Parathyroid adenoma (tissue), 2 donors: ENCODE results near the gene SLC8A1.

Experiments
- H2AFZ ChIP-seq: fragments of 300-600 bp; sonication (generic); one replicate; pipeline ENCODE4 v1.7.0; 2017; ENCODE audit warnings: antibody characterized with exemption, mild to moderate bottlenecking
- H3K27ac ChIP-seq: fragments of 300-600 bp; sonication (generic); one replicate; pipeline ENCODE4 v1.7.0; 2017
- H3K27me3 ChIP-seq: fragments of 300-600 bp; sonication (generic); one replicate; pipeline ENCODE4 v1.7.0; 2017; ENCODE audit warnings: low read length; ENCODE audit not compliant: control insufficient read depth, insufficient read depth
- H3K36me3 ChIP-seq: fragments of 300-600 bp; sonication (generic); one replicate; pipeline ENCODE4 v1.7.0; 2017; ENCODE audit warnings: low read length; ENCODE audit not compliant: control insufficient read depth, insufficient read depth
- H3K4me1 ChIP-seq: fragments of 300-600 bp; sonication (generic); one replicate; pipeline ENCODE4 v1.7.0; 2017; ENCODE audit warnings: control low read depth
- H3K4me2 ChIP-seq: fragments of 300-600 bp; sonication (generic); one replicate; pipeline ENCODE4 v1.7.0; 2017; ENCODE audit warnings: low read length
- H3K4me3 ChIP-seq: fragments of 300-600 bp; sonication (generic); one replicate; pipeline ENCODE4 v1.7.0; 2017; ENCODE audit warnings: low read depth, low read length
- H3K79me2 ChIP-seq: fragments of 300-600 bp; sonication (generic); one replicate; pipeline ENCODE4 v1.7.0; 2017; ENCODE audit warnings: control low read depth
- H3K9ac ChIP-seq: fragments of 300-600 bp; sonication (generic); one replicate; pipeline ENCODE4 v1.7.0; 2017; ENCODE audit warnings: mild to moderate bottlenecking
- H3K9me3 ChIP-seq: fragments of 300-600 bp; sonication (generic); one replicate; pipeline ENCODE4 v1.7.0; 2017; ENCODE audit warnings: low read length; ENCODE audit not compliant: control insufficient read depth
- TF ChIP-seq, protein P1 (sequence below): fragments of 300-600 bp; sonication (generic); IDR thresholded peaks from one replicate; pipeline ENCODE4 v1.7.0; 2017; ENCODE audit warnings: antibody characterized with exemption, mild to moderate bottlenecking
- donor health status: primary hyperparathyroidism.

Gene SLC8A1

DNA sequence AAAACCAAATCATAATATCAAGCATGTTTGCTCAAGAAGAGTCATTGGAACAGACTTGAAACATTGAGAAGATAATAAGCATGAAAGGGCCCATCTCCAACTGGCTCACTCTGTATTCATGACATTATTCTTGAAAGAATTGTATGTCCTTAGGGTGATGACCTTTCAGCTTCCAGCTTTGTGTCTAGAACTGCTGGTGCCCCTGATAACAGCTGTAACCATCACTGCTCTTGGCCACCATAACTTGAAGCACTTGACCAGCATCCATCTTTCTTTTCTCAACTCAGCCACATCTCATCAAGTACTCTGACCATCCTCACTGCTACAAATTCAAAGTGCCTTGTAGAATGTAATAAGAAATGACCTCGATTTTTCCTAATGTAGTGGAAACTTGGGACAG is 289.9 kb downstream of the SLC8A1 start:
- Histone ChIP-seq H3K9me3 (no peaks in the 10 kb centered on the region), H3K4me3 (no peak overlapping the region), H3K27ac (no peak overlapping the region), H3K27me3 (no peaks in the 10 kb centered on the region), H3K9ac (no peak overlapping the region), H2AFZ (no peak overlapping the region), H3K36me3 (no peaks in the 10 kb centered on the region), H3K4me2 (no peak overlapping the region), H3K79me2 (no peaks in the 10 kb centered on the region), H3K4me1 (no peaks in the 10 kb centered on the region)
- TF ChIP-seq, protein P1, sequence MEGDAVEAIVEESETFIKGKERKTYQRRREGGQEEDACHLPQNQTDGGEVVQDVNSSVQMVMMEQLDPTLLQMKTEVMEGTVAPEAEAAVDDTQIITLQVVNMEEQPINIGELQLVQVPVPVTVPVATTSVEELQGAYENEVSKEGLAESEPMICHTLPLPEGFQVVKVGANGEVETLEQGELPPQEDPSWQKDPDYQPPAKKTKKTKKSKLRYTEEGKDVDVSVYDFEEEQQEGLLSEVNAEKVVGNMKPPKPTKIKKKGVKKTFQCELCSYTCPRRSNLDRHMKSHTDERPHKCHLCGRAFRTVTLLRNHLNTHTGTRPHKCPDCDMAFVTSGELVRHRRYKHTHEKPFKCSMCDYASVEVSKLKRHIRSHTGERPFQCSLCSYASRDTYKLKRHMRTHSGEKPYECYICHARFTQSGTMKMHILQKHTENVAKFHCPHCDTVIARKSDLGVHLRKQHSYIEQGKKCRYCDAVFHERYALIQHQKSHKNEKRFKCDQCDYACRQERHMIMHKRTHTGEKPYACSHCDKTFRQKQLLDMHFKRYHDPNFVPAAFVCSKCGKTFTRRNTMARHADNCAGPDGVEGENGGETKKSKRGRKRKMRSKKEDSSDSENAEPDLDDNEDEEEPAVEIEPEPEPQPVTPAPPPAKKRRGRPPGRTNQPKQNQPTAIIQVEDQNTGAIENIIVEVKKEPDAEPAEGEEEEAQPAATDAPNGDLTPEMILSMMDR, result no peak

DNA sequence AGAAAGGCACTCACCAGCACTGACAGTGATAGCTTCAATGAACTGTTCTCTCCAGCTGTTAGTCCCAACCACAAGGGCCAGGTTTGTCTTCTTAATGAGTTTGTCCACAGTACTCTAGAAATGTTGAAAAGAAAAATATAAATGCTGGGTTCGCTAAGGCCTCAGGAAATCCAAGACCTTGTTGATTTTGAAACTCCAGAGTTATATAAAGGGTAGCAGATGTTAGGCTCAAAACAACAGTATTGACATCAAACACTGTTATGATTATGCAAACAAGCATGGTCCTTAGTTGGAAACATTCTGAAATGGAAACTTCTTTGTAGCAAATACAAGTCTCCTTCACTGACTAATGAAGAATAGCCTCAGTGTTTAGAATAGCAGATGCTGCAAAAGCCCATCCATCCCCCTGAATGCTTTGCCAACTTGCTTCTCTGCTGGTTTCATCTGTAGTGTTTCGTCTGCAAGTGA is 291.1 kb downstream of the SLC8A1 start:
- Histone ChIP-seq H3K9me3 (no peaks in the 10 kb centered on the region), H3K36me3 (no peaks in the 10 kb centered on the region), H3K27me3 (no peaks in the 10 kb centered on the region), H3K27ac (no peak overlapping the region), H3K79me2 (no peaks in the 10 kb centered on the region), H2AFZ (no peak overlapping the region), H3K4me3 (no peak overlapping the region), H3K4me2 (no peak overlapping the region), H3K4me1 (no peaks in the 10 kb centered on the region), H3K9ac (no peak overlapping the region)
- TF ChIP-seq, protein P1, result no peak

DNA sequence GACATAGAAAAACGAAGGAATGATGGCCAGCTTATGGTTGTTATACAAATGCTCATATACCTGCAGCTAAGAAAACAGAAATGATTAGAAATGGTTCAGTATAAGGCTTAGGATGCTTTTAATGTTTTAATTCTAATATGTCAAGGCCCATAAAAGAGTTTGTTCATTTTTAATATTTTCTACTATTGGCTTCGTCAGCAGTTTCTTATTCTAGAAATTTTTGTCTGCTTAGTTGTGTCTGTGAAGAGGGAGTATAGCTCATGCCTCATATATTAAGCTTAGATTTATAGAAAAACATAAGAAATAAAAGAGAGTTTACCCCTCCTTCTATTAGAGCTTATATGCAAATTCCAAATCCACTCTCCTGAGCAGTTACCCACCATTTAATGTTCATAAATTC is 292.6 kb downstream of the SLC8A1 start:
- H3K4me1 ChIP-seq, result no peaks in the 10 kb centered on the region
- H3K79me2 ChIP-seq, result no peaks in the 10 kb centered on the region
- TF ChIP-seq, protein P1, result no peak
- H3K4me3 ChIP-seq, result no peak overlapping the region
- no peaks in the 10 kb centered on the region for H3K36me3 ChIP-seq
- no peak overlapping the region for H3K4me2 ChIP-seq
- H3K9me3 ChIP-seq, result no peaks in the 10 kb centered on the region
- no peaks in the 10 kb centered on the region for H3K27me3 ChIP-seq
- no peak overlapping the region for H3K27ac ChIP-seq
- no peak overlapping the region for H3K9ac ChIP-seq
- no peak overlapping the region for H2AFZ ChIP-seq

DNA sequence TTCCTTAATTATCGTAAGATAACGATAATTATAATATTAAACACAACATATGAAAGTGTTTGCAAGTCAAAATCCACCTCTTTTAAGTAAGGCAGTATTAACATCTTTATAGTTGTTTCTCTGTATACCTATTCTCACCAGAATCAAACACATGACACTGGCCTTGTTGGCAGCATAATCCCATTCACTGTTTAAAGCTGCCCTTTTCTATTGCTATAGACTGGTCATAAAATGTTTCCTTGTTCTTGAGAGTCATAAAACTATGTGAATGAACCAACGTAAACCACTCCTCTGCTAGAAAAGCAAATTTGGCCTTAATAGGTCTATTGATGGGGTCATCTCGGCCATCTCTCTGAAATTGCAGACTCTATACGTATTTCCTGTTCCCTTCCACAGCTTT is 293.1 kb downstream of the SLC8A1 start:
- TF ChIP-seq, protein P1, result no peak
- Histone ChIP-seq H3K9me3 (no peaks in the 10 kb centered on the region), H3K27ac (no peak overlapping the region), H2AFZ (no peak overlapping the region), H3K4me2 (no peak overlapping the region), H3K36me3 (no peaks in the 10 kb centered on the region), H3K9ac (no peak overlapping the region), H3K79me2 (no peaks in the 10 kb centered on the region), H3K4me3 (no peak overlapping the region), H3K4me1 (no peaks in the 10 kb centered on the region), H3K27me3 (no peaks in the 10 kb centered on the region)

DNA sequence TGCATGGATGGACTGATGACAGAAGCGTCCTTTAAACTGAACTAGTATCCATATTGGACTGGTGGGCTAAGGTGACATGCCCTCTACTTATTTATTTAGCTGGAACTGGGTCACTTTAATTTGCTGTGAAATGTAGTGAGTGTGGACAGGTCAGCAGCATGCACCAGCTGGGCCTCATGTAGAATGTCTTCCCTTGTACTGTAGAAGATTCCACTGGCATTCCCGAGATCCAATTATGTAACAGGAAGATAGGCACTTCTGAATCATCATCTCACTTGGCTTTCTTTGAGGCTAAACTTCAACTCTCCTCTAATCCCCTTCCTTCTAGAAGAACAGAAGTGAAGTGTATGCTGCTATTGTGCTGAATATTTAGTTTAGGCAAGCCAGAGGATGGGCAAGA is 296.2 kb downstream of the SLC8A1 start:
- H3K9me3 ChIP-seq, result no peaks in the 10 kb centered on the region
- no peaks in the 10 kb centered on the region for H3K27me3 ChIP-seq
- H3K4me3 ChIP-seq, result no peak overlapping the region
- TF ChIP-seq, protein P1, result no peak
- no peak overlapping the region for H3K9ac ChIP-seq
- H3K27ac ChIP-seq, result no peak overlapping the region
- H3K4me1 ChIP-seq, result no peaks in the 10 kb centered on the region
- no peak overlapping the region for H2AFZ ChIP-seq
- no peak overlapping the region for H3K4me2 ChIP-seq
- H3K79me2 ChIP-seq, result no peaks in the 10 kb centered on the region
- H3K36me3 ChIP-seq, result no peaks in the 10 kb centered on the region
